Heart right ventricle (tissue), 16 donors: ENCODE data around the gene MRPL28. TPM values are rescaled to one million over a fixed set of nuclear protein-coding genes. Genes with fewer than 3 reads are reported as not detected.
"Not testable (repeated sequence)": the region's sequence is repeated elsewhere in the genome, so short reads cannot be mapped to it uniquely, and the experiment has no call there.

Experiments used
- ATAC-seq, 8 donors: fragments of 200-7000 bp; cut with Tn5 transposase; one replicate each; pipeline ENCODE4 v1.9.1; 2020; ENCODE audit warnings: mild to moderate bottlenecking in 8 of 8, moderate library complexity in 8 of 8, moderate number of reproducible peaks in 1 of 8
- DNase-seq, 2 donors: peaks; one replicate each; pipeline ENCODE4 v3.0.0-alpha.2; 2020
- H3K27ac ChIP-seq, 10 donors: fragments of 200-600 bp; sonication (generic) in 2 of 10; one replicate each; pipeline versions ENCODE4 v1.5.0 to v1.8.0; 2020 to 2022; ENCODE audit warnings: mild to moderate bottlenecking in 3 of 10
- H3K27me3 ChIP-seq, 7 donors: fragments of 200-600 bp; one replicate each; pipeline ENCODE4 v1.8.0; 2021 to 2022; ENCODE audit warnings: mild to moderate bottlenecking in 2 of 7
- H3K36me3 ChIP-seq, 9 donors: fragments of 200-600 bp; sonication (generic) in 1 of 9; one replicate each; pipeline versions ENCODE4 v1.5.0 to v1.8.0; 2020 to 2022; ENCODE audit warnings: mild to moderate bottlenecking in 2 of 9
- H3K4me1 ChIP-seq, 9 donors: fragments of 200-600 bp; sonication (generic) in 1 of 9; one replicate each; pipeline versions ENCODE4 v1.5.0 to v1.8.0; 2020 to 2022; ENCODE audit warnings: mild to moderate bottlenecking in 4 of 9
- H3K4me3 ChIP-seq, 10 donors: fragments of 200-600 bp; sonication (generic) in 2 of 10; one replicate each; pipeline versions ENCODE4 v1.5.0 to v1.8.0; 2020 to 2022; ENCODE audit warnings: mild to moderate bottlenecking in 7 of 10, moderate library complexity in 2 of 10
- H3K9me3 ChIP-seq, 11 donors: fragments of 200-600 bp in 10 of 11; sonication (generic) in 2 of 11; one replicate each; pipeline versions ENCODE4 v1.5.0 to v1.8.0; 2013 to 2022; ENCODE audit warnings: mild to moderate bottlenecking in 2 of 11, control low read depth in 1 of 11, moderate library complexity in 1 of 11
- WGBS, 2 donors: extraction: QIAGEN DNeasy Blood & Tissue Kit; methylation state at CpG; one replicate each; pipeline ENCODE4 v1.1.7; 2013; ENCODE audit warnings: inconsistent platforms in 1 of 2; 5-methylcytosine and 5-hydroxymethylcytosine counted together
- intact Hi-C, 10 donors: fragments of 100-400 bp; cut with DNase I; formaldehyde crosslinking; loops; one replicate each; pipeline versions ENCODE4 v1.11.1 to v1.14.2; 2022
- long read RNA-seq, 3 donors: library from polyadenylated mRNA; unstranded; transcript quantifications; one replicate each; pipeline ENCODE4 v2.0.0, GENCODE V29; 2020 to 2021
- polyA plus RNA-seq, 2 donors: library from polyadenylated mRNA; stranded (reverse); fragments of 200-250 nt; gene quantifications; one replicate each; pipeline ENCODE4 v1.2.3, GENCODE V29; 2013
- total RNA-seq, 10 donors: library from RNA; stranded (reverse); fragmentation: NEBNext Ultra II Directional in 3 of 10; extraction: Animal tissue kit (Norgen Biotek cat#: 25700) in 3 of 10; gene quantifications; one replicate each; pipeline versions ENCODE4 v1.2.1 to v1.2.4, GENCODE V29; 2021 to 2023
- TF ChIP-seq, protein P1 (sequence below), 9 donors: fragments of 200-600 bp; sonication (generic) in 2 of 9; IDR thresholded peaks; one replicate each; pipeline versions ENCODE4 v1.5.0 to v1.8.0; 2021 to 2022; ENCODE audit warnings: antibody characterized with exemption in 9 of 9, mild to moderate bottlenecking in 5 of 9, moderate library complexity in 1 of 9
- donor health status: Arrhythmogenic right ventricular cardiomyopathy.
- donor health status: ischemic (EF 13 %, LVEDD 7.1; RV severe dilation, severe dysfunction).
- donor health status: healthy with polysubstance abuse.
- donor health status: DM: no; HTN: yes; CAD: no.
- donor health status: DM: no; HTN: no; CAD: no.
- donor health status: ischemic (EF 25% LVEDD 6.9; RV normal size, moderate dysfunction).
- donor health status: ischemic (EF 25% LVEDD 5.7; RV mildly dilated, moderate dysfunction).
- donor health status: healthy.
- donor health status: DM: yes; HTN: yes; CAD: no.
- donor health status: Ischemic cardiomyopathy.
- donor health status: ischemic (EF 35%, LVEDD 5.7; RV mildly dilated, moderate dysfunction).
- donor health status: nonischemic (EF 11% LVEDD 7.7; RV severe dilation, severe dysfunction).
- donor health status: DM: yes; HTN: yes; CAD: no.
- donor health status: PGD.
- donor health status: ischemic (EF 29% LVEDD 5.4; RV normal size, mild dysfunction).
- donor health status: nonischemic (EF 23%, LVEDD 6.1; RV moderate dilation, normal function).

MRPL28 gene
- 10 to 100 TPM; 64.9 to 78.6 (median 74.6) TPM for total RNA-seq
- 100 to 1,000 TPM; 134 to 169 TPM for polyA plus RNA-seq
- long read RNA-seq, donor 1, transcript MRPL28-201 (6 exons, 1,098 nt): major isoform, 25 of 55 reads
- long read RNA-seq, donor 1, partial matches to known transcripts: 18 of 55 reads
- long read RNA-seq, donor 1, other reads (novel, unspliced or antisense): 11 of 55 reads
- long read RNA-seq, donor 2, transcript MRPL28-201 (6 exons, 1,098 nt): major isoform, 26 of 64 reads
- long read RNA-seq, donor 2, partial matches to known transcripts: 26 of 64 reads
- long read RNA-seq, donor 2, other reads (novel, unspliced or antisense): 11 of 64 reads
- long read RNA-seq, donor 3, transcript MRPL28-201 (6 exons, 1,098 nt): major isoform, 37 of 54 reads
- long read RNA-seq, donor 3, partial matches to known transcripts: 13 of 54 reads
- long read RNA-seq, donor 3, other reads (novel, unspliced or antisense): 1 of 54 reads

GRCh38 chr16:370443-370842 is at the start of gene MRPL28:
MRPL28 (minus strand) TSS chr16:370538; CDS start chr16:370218, 320 bp downstream.
- DNase-seq (peak; percentile 93 to 96), ATAC-seq (peak; percentile 91 to 97 (median 96))
- Histone ChIP-seq H3K9me3 (no peaks in the 10 kb centered on the region), H3K36me3 (peaks cover 0 to 75% (median 53%) of the 10 kb centered on the region in 9 donors), H3K27me3 (no peaks in the 10 kb centered on the region), H3K4me1 (peaks cover 10 to 22% (median 15%) of the 10 kb centered on the region in 9 donors), H3K27ac (peak within 1 kb of the TSS in 8 of 10 donors; percentile 29 to 82 (median 72)), H3K4me3 (peak within 1 kb of the TSS in 9 of 10 donors; percentile 33 to 57 (median 47))
- intact Hi-C loops: no loop called here
- TF ChIP-seq, protein P1, sequence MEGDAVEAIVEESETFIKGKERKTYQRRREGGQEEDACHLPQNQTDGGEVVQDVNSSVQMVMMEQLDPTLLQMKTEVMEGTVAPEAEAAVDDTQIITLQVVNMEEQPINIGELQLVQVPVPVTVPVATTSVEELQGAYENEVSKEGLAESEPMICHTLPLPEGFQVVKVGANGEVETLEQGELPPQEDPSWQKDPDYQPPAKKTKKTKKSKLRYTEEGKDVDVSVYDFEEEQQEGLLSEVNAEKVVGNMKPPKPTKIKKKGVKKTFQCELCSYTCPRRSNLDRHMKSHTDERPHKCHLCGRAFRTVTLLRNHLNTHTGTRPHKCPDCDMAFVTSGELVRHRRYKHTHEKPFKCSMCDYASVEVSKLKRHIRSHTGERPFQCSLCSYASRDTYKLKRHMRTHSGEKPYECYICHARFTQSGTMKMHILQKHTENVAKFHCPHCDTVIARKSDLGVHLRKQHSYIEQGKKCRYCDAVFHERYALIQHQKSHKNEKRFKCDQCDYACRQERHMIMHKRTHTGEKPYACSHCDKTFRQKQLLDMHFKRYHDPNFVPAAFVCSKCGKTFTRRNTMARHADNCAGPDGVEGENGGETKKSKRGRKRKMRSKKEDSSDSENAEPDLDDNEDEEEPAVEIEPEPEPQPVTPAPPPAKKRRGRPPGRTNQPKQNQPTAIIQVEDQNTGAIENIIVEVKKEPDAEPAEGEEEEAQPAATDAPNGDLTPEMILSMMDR (IDR thresholded peaks at IDR 0.05): no peak
- 0 to 1% methylated on average over 29 of the region's 30 CpGs for WGBS, 2 donors

DNA sequence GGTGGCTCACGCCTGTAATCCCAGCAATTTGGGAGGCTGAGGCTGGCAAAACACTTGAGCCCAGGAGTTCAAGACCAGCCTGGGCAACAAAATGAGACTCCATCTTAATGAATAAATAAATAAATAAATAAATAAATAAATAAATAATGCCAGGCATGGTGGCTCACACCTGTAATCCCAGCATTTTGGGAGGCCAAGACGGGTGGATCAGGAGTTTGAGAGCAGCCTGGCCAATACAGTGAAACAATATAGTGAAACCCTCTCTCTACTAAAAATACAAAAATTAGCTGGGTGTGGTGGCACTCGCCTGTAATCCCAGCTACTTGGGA is 44.8 kb upstream of the MRPL28 start:
- H3K27ac ChIP-seq, intact Hi-C loops, H3K4me1 ChIP-seq, DNase-seq, ATAC-seq, H3K27me3 ChIP-seq, H3K4me3 ChIP-seq, H3K9me3 ChIP-seq: not testable (repeated sequence)
- peaks cover 0 to 19% (median 0%) of the 10 kb centered on the region in 9 donors for H3K36me3 ChIP-seq
- 94 to 97% methylated on average over 3 of the region's 3 CpGs for WGBS, 2 donors

DNA sequence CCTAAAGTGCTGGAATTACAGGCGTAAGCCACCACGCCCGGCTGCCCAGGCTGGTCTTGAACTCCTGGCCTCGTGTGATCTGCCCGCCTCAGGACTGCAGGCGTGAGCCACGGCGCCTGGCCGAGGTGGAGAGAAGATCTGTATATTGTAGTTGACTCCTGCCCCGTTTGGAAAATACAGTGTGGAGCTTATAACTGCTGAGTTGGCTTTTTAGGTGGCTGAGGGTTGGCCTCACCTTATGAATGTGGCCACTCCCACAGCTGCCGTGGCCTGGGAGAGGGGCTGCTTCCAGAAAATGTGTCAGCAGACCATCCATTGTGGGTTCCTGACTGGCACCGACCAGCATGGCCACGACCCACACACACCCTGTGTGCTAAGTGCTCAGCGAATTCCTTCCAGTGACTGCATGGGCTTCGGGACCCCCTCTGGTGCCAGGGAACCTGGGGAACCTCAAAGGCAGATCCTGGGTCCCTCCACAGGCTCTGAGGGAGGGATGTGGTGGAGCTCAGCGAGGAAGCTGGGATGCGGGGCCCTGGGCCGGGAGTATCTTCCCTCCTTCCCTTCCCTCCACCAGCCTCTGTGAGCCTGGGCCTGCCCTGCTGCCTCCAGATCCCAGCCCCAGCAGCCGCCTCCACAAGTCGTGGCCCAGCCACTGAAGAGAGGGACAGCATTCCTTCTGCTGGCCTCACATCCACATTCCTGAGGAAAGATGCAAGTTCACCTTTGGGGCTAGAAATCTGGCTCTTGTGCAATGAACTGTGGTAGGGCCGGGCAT is 44.2 kb upstream of the MRPL28 start:
- intact Hi-C loops: no loop called here
- H3K9me3 ChIP-seq: no peaks in the 10 kb centered on the region
- DNase-seq (no peak), ATAC-seq (peak in 1 of 8 donors; percentile 7)
- H3K4me3 ChIP-seq: no peak overlapping the region
- TF ChIP-seq, protein P1 (IDR thresholded peaks at IDR 0.05): no peak
- H3K36me3 ChIP-seq: peaks cover 0 to 23% (median 0%) of the 10 kb centered on the region in 9 donors
- no peaks in the 10 kb centered on the region for H3K27me3 ChIP-seq
- no peak overlapping the region for H3K27ac ChIP-seq
- WGBS, 2 donors: 90% methylated on average over 21 of the region's 21 CpGs
- no peaks in the 10 kb centered on the region for H3K4me1 ChIP-seq

DNA sequence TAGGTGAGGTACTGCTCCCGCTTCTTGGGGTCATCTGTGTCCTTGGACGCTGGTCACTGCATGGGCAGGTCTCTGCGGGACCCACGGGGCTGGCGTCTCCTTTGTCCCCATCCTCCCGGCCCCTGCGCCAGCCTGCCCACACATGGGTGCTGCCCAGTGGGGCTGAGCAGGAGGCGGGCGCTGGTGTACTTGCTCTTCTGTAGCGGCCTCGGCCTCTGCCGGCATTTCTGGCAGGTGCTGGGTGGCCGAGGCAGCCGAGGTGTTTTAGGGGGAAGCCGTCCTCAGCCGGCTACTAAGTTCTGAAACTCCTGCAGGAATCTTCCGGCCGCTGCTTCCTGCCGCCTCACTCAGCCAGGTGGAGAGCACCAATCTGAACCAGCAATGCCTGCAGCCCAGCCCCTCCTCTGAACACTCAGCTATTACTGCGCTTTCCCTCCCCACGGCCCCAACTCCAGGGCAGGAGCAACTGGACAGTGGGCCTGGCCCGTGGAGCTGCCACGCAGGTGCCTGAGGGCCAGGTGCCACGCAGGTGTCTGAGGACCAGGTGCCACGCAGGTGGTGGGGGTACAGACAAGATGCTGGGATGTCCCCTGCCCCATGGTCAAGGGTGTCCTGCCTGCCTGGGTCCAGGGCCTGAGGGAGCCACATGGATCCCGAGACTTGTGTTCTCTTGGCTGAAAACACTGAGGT is 41.4 kb upstream of the MRPL28 start:
- ATAC-seq: peak in 2 of 8 donors; percentile 15 to 42

More for the DNA sequence above, 41.4 kb upstream of the MRPL28 start:
- Histone ChIP-seq H3K27me3 (no peaks in the 10 kb centered on the region), H3K4me1 (no peaks in the 10 kb centered on the region), H3K9me3 (no peaks in the 10 kb centered on the region), H3K27ac (no peak overlapping the region), H3K36me3 (peaks cover 0 to 27% (median 0%) of the 10 kb centered on the region in 9 donors), H3K4me3 (no peak overlapping the region)
- no peak for DNase-seq
- intact Hi-C loops: no loop called here
- WGBS, 2 donors: 94 to 97% methylated on average over 26 of the region's 26 CpGs
- TF ChIP-seq, protein P1 (IDR thresholded peaks at IDR 0.05): no peak
